Activated T-cell treated with anti-CD3 and anti-CD28 coated beads for 4 hours (primary cell): ENCODE data around the gene EEF1A2.
"Not testable (repeated sequence)": the region's sequence is repeated elsewhere in the genome, so short reads cannot be mapped to it uniquely, and the experiment has no call there.

Experiments used
- DNase-seq: peaks from one replicate; pipeline ENCODE4 v3.0.0-alpha.2; 2020

EEF1A2 gene

DNA sequence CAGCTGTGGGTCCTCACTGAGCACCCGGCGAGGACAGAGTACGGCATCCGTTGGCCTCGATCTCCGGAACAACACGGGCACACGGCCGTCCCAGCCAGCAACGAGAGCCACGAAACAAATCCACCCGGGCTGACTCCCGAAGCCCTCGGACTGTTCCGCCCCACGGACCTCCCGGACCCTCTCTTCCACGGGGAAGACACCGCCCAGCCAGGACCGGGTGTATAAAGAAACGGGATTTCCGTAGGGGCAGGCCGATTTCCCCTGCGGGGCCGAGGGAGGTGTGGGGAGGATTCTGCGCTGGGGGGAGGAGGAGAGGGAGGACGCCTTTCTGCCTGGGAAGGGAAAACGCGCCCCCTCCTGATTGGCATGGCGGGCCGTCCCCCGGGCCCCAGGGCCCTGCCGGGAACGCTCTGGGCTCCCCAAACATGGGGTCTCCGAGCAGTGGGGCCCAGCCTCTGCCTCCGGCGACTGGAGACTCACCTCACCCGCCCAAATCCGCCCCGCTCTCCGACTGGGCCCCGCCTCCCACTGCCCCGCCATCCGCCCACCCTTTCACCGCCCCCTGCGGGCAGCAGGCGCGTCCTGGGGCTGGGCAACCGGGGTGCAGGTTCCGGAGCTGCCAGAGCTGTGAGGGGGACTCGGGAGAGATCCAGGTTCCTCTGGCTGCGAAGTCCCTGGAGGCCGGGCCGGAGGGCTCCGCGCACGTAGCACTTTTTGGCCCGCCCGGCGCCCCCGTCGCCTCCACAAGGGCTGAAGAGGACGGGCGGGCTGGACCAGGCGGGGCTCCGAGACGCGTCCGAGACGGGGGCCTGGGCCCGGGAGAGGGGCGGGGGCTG is 21.0 kb upstream of the EEF1A2 start:
- peak; percentile 43 for DNase-seq

DNA sequence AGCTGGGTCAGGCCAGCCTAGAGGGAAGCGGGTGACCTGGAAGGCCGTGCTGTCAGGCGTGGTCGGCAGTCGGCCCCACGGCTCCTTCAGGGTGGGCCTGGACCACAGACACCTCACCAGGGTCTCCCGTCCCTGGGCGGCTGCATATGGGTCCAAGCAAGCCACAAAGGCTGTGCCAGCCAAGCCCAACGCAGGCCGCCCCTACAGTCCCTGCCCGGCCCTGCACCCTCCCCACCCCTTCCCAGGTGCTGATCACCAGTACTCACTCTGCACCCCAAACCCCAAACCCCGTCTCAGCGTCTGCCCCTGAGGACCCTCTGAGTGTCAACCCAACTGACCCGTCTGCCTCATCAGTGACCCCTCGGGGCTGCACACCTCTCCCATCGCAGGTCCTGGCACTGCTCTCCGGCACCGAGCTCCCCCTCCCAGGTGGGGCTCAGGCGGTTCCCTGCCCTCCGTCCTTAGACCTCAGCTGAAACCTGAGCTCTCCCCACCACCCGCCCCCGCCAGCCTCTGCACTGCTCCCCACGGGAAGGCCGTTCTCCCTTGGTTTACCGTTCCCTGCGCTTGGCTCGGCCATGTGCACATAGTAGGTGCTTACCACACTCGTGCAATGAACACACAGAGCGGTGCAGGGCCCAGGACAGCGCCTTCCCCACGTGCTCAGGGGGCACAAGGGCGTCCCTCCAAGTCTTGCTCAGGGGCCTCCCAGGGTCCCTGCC is 20.2 kb upstream of the EEF1A2 start:
- DNase-seq, result no peak

DNA sequence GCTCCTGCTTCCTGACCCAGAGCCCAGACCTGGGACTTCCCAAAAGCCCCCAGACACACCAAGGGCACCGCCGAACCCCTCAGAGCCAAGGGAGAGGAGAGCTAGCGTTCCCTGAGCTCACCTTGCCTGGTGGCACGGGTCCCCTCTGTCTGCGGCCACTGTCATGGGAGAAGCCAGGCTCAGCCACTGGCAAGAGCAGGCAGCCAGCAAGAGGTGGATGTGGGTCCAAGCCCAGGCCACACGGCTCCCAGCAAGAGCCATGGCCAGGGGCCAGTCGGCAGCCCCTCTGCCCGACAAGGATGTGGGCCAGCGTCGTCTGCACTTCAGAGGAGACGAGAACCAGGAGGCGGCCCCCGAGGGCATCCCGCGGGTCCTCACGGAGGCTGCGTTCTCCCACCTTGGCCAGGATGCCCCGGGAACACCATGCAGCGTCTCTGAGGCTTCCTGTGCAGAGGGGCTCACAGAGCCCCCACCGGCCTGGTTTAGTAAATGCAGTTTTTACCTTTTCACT is 19.5 kb upstream of the EEF1A2 start:
- DNase-seq, result no peak

DNA sequence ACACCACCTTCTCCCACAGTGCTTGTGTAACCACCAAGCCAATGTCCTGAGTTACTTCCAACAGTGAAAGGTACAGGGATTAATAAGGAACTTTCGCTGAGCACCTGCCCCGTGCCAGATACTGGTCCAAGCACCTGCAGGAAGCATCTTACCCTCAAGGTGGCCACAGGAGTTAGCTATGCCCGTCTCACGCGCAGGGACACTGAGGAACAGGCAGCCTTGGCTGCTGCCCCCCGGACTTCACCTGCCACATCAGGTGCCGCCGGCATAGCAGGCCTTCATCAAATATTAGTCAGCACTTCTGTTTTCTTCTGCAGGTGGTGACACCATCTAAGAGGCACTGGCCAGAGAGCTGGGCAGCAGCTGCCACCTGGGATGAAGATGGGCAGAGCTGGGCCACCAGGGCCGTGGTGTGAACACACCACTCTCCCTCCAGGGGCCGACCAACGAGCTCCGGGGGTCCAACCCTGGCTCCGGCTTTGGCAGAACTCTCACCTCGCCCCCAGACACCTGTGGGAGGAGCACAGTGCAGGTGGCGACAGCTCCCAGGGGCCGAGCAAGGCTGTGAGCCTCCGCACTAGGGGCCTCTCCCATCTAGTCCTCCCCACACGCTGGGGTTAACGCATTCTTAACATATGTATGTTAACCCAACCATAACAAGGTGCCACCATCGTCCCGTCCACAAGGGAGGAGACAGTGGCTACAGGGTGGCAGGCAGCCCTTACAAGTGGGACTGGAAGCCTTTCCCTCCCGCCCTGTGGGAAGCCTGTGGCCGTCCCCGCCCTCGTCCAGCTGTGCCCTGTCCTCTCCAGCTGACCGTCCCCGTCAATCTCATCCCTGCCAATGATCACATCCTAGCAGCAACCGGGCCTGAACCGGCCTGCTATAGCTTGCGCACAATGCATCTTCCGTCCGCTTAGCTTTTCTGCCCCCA is 18.8 kb upstream of the EEF1A2 start:
- no peak for DNase-seq

DNA sequence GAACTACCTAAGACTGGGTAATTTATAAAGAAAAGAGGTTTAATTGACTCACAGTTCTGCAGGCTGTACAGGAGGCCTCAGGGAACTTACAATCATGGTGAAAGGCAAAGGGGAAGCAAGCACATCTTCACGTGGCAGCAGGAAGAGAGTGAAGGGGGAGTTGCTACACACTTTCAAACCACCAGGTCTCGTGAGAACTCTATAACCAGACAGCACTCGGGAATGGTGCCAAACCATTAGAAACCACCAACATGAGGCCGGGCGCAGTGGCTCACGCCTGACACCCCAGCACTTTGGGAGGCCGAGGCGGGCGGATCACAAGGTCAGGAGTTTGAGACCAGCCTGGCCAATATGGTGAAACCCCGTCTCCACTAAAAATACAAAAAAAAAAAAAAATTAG is 15.6 kb upstream of the EEF1A2 start:
- DNase-seq, result not testable (repeated sequence)

DNA sequence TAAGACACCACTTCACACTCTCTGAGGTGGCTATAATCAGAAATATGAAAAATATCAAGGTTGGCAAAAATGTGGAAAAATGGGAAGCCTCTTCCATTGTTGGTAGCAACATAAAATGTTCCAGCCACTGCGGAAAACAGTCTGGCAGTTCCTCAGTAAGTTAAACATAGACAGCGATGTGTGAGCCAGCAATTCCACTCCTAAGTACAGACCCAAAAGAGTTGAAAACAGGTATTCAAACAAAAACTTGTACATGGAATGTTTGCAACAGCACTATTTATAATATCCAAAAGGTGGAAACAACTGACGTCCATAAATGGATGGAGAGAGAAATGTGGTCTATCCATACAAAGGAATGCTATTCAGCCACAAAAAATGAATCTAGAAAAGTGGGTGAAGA is 14.3 kb upstream of the EEF1A2 start:
- no peak for DNase-seq

DNA sequence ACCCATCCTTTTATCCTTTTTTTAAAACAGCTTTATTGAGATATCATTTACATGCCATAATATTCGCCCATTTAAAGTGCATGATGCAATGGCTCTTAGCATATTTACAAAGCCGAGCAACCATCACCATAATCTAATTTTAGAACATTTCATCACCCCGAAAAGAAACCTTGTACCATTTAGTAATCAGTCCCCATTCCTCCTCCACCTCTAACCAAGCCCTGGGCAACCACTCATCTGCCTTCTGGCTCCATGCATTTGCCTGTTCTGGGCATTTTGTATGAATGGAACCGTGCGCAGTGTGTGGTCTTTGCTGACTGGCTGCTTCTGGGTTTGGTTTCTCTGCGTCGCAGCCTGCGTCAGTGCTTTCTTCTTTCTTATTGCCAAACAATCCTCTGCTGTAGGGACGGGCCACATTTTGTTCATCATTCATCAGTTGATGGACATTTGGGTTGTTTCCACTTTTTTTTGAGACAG is 10.2 kb upstream of the EEF1A2 start:
- DNase-seq, result no peak

DNA sequence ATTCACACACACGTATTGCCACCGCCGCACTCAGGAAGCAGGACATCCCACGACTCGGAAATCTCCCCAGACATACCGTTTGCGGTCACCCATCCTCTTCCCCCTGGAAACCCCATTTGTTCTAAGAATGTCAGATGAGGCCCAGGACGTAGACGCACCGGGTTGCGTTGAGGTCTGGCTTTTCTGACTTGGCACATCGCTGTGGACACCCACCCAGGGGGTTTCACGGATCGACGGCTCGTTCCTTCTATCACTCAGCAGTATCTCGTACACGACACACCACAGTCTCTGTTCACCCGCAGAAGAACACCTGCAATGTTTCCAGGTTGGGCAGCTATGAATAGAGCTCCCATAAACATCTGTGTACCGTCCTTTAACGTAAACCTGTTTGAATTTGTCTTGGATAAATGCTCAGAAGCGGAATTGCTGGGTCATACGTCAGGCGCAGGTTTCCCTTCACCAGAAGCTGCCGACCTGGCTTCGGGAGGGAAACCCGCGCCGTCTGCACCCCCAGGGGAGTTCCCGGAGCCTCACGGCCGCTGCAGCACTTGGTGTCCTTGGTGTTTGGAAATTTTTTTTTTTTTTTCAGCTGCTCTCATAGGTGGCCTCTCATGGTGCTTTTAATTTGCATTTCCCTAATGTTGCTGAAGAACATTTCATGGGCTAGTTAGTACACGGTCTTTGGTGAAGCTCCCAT is 9.3 kb upstream of the EEF1A2 start:
- no peak for DNase-seq

DNA sequence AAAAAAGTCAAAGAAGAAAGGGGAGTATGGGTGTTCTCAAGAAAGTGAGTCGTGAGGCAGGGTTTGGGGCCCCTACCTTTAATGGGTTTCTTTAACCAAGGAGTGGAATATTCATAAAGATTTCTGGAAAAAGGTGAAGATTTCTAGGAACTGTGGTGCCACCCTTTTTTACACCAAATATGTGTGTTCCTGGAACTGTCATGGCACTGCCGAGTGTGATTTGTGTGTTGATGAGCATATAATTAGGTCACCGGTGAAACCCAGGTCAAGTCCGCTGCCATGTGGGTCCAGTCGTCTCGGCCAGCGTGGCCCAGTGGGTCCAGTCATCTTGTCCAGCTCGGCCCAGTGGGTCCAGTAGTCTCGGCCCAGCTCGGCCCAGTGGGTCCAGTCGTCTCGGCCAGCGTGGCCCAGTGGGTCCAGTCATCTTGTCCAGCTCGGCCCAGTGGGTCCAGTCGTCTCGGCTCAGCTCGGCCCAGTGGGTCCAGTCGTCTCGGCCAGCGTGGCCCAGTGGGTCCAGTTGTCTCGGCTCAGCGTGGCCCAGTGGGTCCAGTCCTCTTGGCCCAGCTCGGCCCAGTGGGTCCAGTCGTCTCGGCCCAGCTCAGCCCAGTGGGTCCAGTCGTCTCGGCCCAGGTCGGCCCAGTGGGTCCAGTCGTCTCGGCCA is 8.3 kb upstream of the EEF1A2 start:
- no peak for DNase-seq

DNA sequence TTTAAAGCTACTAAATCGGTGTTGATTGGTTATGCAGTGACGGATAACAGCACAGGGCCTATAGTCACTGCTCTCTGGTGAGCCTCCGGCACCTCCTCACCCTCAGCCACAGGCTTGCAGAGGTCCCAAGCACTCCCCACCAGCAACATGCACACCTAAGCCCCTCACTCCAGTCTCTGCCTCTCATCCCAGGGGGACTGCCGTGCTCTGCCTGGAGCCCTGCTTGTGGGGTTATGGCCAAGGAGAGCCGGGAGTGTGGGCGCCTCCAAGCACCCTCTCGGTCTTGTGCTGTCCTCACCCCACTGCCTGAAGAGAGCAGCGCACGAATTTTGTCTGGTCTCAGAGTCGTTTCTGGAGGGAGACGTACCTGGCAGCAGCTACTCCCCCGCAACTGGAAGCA is 6.8 kb upstream of the EEF1A2 start:
- DNase-seq, result no peak

DNA sequence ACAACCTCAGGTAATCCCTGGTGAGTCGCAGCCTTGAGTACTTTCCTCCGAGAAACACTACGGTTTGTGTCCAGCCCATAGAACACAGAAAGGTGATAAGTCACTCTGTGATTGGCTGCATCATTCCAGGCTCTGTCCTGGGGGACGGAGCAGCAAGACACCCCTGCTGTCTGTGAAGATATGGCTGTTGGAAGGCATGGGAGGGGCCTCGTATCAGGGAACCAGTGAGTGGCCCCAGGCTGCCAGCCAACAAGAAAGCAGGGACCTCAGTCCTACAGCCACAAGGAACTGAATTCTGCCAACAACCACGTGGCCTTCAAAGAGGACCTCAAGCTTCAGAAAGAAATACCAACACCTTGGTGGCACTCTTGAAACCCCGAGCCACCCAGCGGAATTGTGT is 6.4 kb upstream of the EEF1A2 start:
- no peak for DNase-seq

DNA sequence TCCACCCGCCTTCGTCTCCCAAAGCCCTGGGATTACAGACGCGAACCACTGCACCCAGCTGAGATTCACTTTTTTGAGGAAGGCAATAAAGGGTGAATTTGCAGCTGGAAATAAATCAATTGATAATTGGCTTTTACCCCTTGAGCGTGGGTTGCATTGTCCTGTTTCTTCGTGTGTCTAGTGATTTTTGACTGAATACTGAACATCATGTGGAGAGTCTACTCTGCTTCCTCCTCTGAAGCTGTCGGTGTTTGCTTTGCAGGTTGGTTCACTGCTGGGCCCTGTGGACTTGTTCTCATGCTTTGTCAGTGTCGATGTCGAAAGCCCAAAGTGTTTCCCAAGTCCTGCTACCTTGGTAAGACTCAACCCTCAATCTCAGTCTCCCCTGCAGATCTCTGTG is 5.8 kb upstream of the EEF1A2 start:
- DNase-seq, result no peak

DNA sequence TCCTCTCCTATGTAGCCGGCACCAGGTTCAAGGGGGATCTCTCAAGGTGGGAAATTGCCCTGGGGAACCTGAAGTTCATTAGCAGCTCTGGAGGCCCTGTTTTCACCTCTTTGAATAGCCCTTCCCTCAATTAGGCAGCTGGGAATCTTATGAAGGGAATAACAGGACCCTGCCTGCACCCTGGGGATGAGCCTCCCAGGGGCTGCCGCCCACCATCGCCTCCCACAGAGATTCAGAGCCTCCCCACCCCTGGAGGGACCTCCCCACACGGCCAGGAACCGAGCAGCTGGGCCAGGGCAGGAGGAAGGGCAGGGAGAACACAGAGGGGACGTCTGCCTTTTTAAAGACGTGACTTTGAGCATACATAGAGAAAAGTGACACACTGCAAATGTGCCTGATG is 4.6 kb upstream of the EEF1A2 start:
- DNase-seq, result no peak

DNA sequence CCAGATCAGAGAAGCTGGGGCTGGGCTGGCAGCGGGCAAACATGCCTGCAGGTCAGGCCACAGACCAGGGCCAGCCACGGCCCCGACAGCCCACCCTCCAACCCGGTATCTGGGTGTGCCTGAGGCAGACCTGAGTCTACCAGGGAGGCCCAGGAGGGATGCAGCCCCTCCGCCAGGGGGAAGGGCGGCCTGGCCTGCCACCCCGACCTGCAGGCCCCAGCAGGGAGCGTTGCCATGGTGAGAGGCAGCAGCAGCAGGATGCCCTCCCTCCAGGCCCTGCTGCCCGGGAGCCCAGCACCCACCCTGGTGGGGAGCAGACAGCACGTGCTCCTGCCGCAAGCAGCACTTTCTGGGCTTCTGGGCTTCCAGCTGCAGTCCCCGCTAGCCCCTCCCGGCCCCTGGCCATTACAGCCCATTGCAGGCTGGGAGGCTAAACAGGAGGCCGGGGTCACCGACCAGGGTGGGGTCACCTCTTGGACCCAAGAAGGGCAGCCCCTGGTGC is 3.8 kb upstream of the EEF1A2 start:
- DNase-seq, result no peak

DNA sequence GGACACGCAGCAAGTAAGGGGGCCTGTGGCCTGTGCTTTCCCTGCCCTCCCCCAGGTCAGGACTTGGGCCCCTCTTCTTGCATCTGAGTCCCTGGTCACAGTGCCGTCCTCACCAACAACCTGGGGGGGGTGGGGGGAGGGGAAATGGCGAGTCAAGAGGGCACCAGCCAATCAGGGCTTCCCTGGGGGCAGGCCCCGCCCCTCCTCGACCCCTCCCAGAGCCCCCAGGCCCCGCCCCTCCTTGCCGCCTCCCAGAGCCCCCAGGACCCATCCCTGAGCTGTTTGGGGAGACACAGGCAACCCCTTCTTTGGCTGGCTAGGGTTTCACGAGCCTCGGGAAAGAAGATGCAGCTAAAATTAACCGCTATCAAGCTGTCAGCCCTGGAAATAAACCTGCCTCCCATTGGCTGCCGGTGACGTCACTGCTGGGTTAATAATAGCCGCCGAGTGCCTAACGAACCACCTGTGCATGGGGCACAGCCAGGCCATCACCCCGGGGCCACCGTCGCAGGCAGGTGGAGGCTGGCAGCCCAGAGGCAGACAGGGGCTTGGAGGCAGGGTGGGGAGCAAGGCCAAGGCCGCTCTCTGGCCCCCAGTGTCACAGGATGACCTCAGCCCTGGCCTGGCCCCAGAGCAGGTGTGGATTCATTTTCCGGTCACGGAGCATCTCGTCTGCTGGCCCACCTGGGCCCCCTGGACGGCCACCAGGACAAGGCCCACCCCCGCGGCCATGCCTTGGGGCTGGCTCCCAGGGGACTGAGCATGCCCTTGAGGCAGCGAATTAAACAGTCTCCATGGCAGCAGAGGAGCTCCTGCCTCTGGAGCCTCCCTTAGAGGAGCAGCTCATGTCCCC is 3.2 kb upstream of the EEF1A2 start:
- no peak for DNase-seq

DNA sequence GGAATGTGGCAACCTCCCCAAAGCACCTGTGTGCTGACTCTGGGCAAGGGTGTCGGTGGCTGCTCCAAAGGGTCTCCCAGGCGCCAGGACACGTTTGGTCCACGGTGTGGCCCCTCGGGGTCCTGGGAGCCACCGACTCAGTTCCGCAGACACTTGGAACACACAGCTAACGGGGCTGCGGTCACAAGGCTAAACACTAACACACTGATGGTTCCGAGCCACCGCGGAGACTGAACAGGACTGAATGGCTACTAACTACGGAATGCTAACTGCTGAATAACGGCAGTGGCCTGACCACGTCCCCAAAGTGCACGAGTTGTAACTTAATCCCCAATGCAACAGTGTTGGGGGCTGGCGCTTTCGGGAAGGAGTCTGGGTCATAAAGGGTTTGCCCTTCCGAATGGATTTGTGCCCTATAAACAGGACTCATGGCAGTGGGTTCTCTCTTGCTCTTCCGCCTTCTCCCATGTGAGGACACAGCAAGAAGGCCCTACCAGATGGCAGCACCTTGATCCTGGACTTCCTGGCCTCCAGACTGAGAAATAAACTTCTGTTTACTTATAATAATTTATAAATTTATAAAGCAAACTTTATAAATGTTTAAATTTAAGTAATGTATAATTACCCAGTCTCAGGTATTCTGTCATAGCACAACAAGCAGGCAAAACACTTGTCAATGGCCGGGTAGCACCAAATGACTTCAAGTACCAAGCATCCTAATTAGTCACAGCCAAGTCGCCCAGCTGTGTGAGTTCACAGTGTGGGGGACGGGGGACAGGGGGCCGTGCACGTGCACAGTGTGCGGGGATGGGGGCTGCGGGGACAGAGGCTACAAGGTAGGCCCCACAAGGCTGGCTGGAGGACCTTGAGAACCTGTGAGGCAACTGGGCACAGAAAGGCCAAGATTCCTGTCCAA is 2.3 kb upstream of the EEF1A2 start:
- no peak for DNase-seq

DNA sequence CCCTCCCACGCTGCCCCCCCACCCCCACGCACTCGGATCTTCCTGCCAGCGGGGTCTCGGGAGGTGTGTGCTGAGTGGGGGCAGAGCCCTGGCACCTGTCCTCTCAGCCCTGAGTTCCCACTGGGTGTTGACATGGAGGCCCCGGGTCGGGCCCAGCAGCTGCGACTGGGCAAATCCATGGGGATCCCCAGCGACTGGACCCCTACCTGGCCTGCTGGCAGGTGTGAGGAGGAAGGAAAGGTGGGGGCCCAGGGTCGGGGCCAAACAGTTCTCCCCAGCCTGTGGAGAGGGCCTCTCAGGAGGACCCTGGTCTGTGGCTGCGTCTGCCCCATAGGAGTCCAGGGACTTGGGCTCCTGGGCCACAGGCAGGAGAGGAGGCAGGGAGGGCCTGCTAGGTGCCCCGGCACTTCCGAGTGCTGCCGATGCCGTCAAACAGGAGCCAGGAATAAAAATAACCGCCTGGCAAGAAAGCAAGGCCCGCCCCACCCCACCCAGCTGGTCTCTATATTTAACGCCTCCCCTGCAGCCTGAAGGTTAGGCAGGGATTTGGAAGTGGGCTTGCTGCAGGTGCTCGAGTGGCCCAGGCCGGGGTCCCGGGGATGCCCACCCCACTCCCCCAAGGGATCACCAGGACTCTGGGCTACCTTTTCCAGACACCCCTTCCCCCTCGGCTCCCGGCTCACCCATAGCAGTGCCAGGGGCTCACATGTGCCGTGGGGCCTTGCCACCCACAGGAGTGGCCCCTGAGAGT is 1.4 kb upstream of the EEF1A2 start:
- DNase-seq, result no peak

DNA sequence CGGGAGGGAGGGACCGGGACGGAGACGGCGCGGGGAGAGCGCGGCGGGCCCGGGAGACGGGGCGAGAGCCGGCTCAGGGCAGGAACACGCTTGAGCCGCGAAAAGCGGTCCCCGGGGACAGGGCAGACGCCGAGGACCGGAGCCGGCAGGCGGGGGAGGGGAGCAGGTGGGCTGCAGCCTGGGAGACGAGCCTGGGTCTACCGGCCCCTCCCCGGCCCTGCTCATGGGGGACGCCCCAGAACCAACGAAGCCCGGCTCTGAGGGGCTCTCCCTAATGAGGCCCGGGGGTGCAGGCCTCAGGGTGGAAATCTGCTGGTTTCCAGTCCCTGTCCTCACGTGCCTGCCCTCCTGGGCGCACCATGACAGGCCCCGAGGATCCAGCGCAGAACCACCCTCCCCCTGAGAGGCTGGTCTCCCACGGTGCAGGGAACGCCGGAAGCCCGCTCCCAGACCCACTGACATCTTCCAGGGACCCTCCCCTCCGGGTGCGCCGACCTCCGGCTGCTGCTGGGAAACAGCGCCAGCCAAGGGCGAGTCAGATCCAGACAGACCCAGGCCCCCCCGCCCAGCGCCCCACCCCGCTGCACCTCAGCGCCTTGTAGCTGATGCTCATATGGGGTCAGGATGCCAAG is 571 bp upstream of the EEF1A2 start:
- DNase-seq, result no peak
